ENCODE measurements around the gene NFATC1.

Gene NFATC1

GRCh38 chr18:79511671-79512301 lies 116.1 kb downstream of the NFATC1 start:
- TF ChIP-seq POLR2AphosphoS5 (IDR thresholded peaks at IDR 0.05; ENCODE audit: low read depth, low read length) (no peak), TAF1 (IDR thresholded peaks at IDR 0.05; ENCODE audit: borderline replicate concordance, insufficient read depth, low read length) (no peak), REST (IDR thresholded peaks at IDR 0.05; ENCODE audit: insufficient read depth in 1 of 2, low read depth in 2 of 2, low read length in 2 of 2) (no peak), SIN3A (IDR thresholded peaks at IDR 0.05; ENCODE audit: borderline replicate concordance, insufficient read depth, low read length) (no peak), FOXP2 (optimal IDR thresholded peaks at IDR 0.05; ENCODE audit: borderline replicate concordance, extremely low read depth, extremely low read length, insufficient read depth) (no peak)

- TF ChIP-seq REST (IDR thresholded peaks at IDR 0.05; ENCODE audit: insufficient read depth in 1 of 2, low read depth in 2 of 2, low read length in 2 of 2) = no peak
- no peak for TF ChIP-seq POLR2AphosphoS5 (IDR thresholded peaks at IDR 0.05; ENCODE audit: low read depth, low read length)
- no peak for TF ChIP-seq FOXP2 (optimal IDR thresholded peaks at IDR 0.05; ENCODE audit: borderline replicate concordance, extremely low read depth, extremely low read length, insufficient read depth)
- TF ChIP-seq TAF1 (IDR thresholded peaks at IDR 0.05; ENCODE audit: borderline replicate concordance, insufficient read depth, low read length) = no peak
- TF ChIP-seq SIN3A (IDR thresholded peaks at IDR 0.05; ENCODE audit: borderline replicate concordance, insufficient read depth, low read length) = no peak
Measured at GRCh38 chr18:79512461-79513380, 117.0 kb downstream of the NFATC1 start.

GRCh38 chr18:79513381-79514081 lies 117.8 kb downstream of the NFATC1 start:
- no peak for TF ChIP-seq SIN3A (IDR thresholded peaks at IDR 0.05; ENCODE audit: borderline replicate concordance, insufficient read depth, low read length)
- no peak for TF ChIP-seq POLR2AphosphoS5 (IDR thresholded peaks at IDR 0.05; ENCODE audit: low read depth, low read length)
- no peak for TF ChIP-seq TAF1 (IDR thresholded peaks at IDR 0.05; ENCODE audit: borderline replicate concordance, insufficient read depth, low read length)
- TF ChIP-seq REST (IDR thresholded peaks at IDR 0.05; ENCODE audit: insufficient read depth in 1 of 2, low read depth in 2 of 2, low read length in 2 of 2) = no peak
- no peak for TF ChIP-seq FOXP2 (optimal IDR thresholded peaks at IDR 0.05; ENCODE audit: borderline replicate concordance, extremely low read depth, extremely low read length, insufficient read depth)

- TF ChIP-seq TAF1 (IDR thresholded peaks at IDR 0.05; ENCODE audit: borderline replicate concordance, insufficient read depth, low read length) (no peak), FOXP2 (optimal IDR thresholded peaks at IDR 0.05; ENCODE audit: borderline replicate concordance, extremely low read depth, extremely low read length, insufficient read depth) (no peak), POLR2AphosphoS5 (IDR thresholded peaks at IDR 0.05; ENCODE audit: low read depth, low read length) (no peak), REST (IDR thresholded peaks at IDR 0.05; ENCODE audit: insufficient read depth in 1 of 2, low read depth in 2 of 2, low read length in 2 of 2) (no peak), SIN3A (IDR thresholded peaks at IDR 0.05; ENCODE audit: borderline replicate concordance, insufficient read depth, low read length) (no peak)
Measured at GRCh38 chr18:79515331-79515730, 119.6 kb downstream of the NFATC1 start.
